HepG2 (cell line): Measurements from ENCODE around the gene KRT12. TPM values are rescaled to one million over a fixed set of nuclear protein-coding genes. Genes with fewer than 3 reads are reported as not detected.

ENCODE experiments used
- CHCHD3 ChIP-seq: sonication (generic); formaldehyde crosslinking; IDR thresholded peaks from 2 replicates; pipeline ENCODE4 v1.8.0; 2022; ENCODE audit warnings: mild to moderate bottlenecking, missing genetic modification reagents, moderate library complexity
- HHEX ChIP-seq: IDR thresholded peaks from 2 replicates; pipeline ENCODE4 v1.6.1; 2016; ENCODE audit warnings: control low read depth
- HOXD1 ChIP-seq: sonication (generic); formaldehyde crosslinking; IDR thresholded peaks from 2 replicates; pipeline ENCODE4 v1.5.0; 2020; ENCODE audit warnings: missing genetic modification reagents
- MAFK ChIP-seq, 2 experiments: IDR thresholded peaks in 1 of 2; conservative IDR thresholded peaks in 1 of 2; 2 replicates each; pipeline ENCODE4 v1.6.1; 2011; ENCODE audit warnings: improper control_type of control experiment in 2 of 2, low read length in 2 of 2
- RBM39 ChIP-seq: fragments of 200-400 bp; formaldehyde crosslinking; IDR thresholded peaks from one replicate; pipeline ENCODE4 v1.6.1; 2018; ENCODE audit warnings: antibody characterized with exemption, mild to moderate bottlenecking, low read depth, low read length; ENCODE audit not compliant: poor library complexity, severe bottlenecking
- SALL2 ChIP-seq: sonication (generic); formaldehyde crosslinking; IDR thresholded peaks from 2 replicates; pipeline ENCODE4 v1.8.1; 2023; ENCODE audit warnings: mild to moderate bottlenecking, missing genetic modification reagents, inconsistent platforms
- SOX5 ChIP-seq: IDR thresholded peaks from 2 replicates; pipeline ENCODE4 v1.6.1; 2016; ENCODE audit warnings: borderline replicate concordance
- SRSF9 ChIP-seq: fragments of 200-400 bp; formaldehyde crosslinking; IDR thresholded peaks from 2 replicates; pipeline ENCODE4 v1.6.1; 2018; ENCODE audit warnings: borderline replicate concordance, mild to moderate bottlenecking, low read depth, low read length; ENCODE audit not compliant: insufficient read depth, poor library complexity, severe bottlenecking
- ZMAT3 ChIP-seq: sonication (generic); formaldehyde crosslinking; conservative IDR thresholded peaks from 2 replicates; pipeline ENCODE4 v1.7.0; 2021; ENCODE audit warnings: missing genetic modification reagents
- ZNF121 ChIP-seq: sonication (generic); formaldehyde crosslinking; IDR thresholded peaks from 2 replicates; pipeline ENCODE4 v1.5.0; 2020; ENCODE audit warnings: mild to moderate bottlenecking, missing genetic modification reagents
- ZNF639 ChIP-seq: conservative IDR thresholded peaks from 2 replicates; pipeline ENCODE4 v1.6.1; 2018; ENCODE audit warnings: missing genetic modification reagents
- polyA plus RNA-seq, 8 experiments: library from polyadenylated mRNA; depleted of rRNA in 3 of 8; stranded (reverse) in 7 of 8; unstranded in 1 of 8; fragments of >200 nt; fragmentation: Illumina TruSeq in 4 of 8; extraction: Trizol in 4 of 8; gene quantifications; 2 replicates each; pipeline versions ENCODE4 v1.2.1 to v1.2.3, GENCODE V29; 2011 to 2016; ENCODE audit warnings: low read depth in 4 of 8, missing spikeins in 1 of 8, mixed read lengths in 1 of 8; ENCODE audit not compliant: insufficient read depth in 1 of 8
- total RNA-seq, 5 experiments: library from RNA; depleted of rRNA; stranded (reverse); fragments of >200 nt; fragmentation: Illumina TruSeq; extraction: Trizol; gene quantifications; 2 replicates each; pipeline ENCODE4 v1.2.3, GENCODE V29; 2016; ENCODE audit warnings: low read depth in 1 of 5
- TF ChIP-seq, protein P1 (sequence below): sonication (generic); formaldehyde crosslinking; IDR thresholded peaks from 2 replicates; pipeline ENCODE4 v1.5.0; 2020; ENCODE audit warnings: missing genetic modification reagents

KRT12 gene
- total and polyA plus RNA-seq, 2 of the 13 experiments (the other 11 are each of a cell fraction or from before 2014, with no cell fraction given): 0.07 to 0.09 TPM

GRCh38 chr17:40870136-40870535 lies 3.1 kb upstream of the KRT12 start (continued):
- TF ChIP-seq ZNF639 (CRISPR knock-in tag): no peak
- TF ChIP-seq MAFK (conservative IDR thresholded peaks at IDR 0.05 in 1 of 2, IDR thresholded peaks at IDR 0.05 in 1 of 2; ENCODE audit: low read length in 2 of 2): no peak
- TF ChIP-seq SRSF9: no peak
- TF ChIP-seq CHCHD3 (CRISPR knock-in tag): no peak
- TF ChIP-seq, protein P1, sequence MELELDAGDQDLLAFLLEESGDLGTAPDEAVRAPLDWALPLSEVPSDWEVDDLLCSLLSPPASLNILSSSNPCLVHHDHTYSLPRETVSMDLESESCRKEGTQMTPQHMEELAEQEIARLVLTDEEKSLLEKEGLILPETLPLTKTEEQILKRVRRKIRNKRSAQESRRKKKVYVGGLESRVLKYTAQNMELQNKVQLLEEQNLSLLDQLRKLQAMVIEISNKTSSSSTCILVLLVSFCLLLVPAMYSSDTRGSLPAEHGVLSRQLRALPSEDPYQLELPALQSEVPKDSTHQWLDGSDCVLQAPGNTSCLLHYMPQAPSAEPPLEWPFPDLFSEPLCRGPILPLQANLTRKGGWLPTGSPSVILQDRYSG (CRISPR knock-in tag): no peak
- TF ChIP-seq HHEX (CRISPR knock-in tag): no peak
- no peak for TF ChIP-seq ZMAT3
- TF ChIP-seq HOXD1: no peak
- TF ChIP-seq SALL2 (CRISPR knock-in tag): no peak
- TF ChIP-seq SOX5 (CRISPR knock-in tag): no peak
- TF ChIP-seq ZNF121 (CRISPR knock-in tag): no peak
- no peak for TF ChIP-seq RBM39
